Thoracic aorta (tissue), 2 donors: Measurements from ENCODE around the gene CES4A. TPM values are rescaled to one million over a fixed set of nuclear protein-coding genes. Genes with fewer than 3 reads are reported as not detected.

Experiments used
- ATAC-seq: fragments of 150-250 bp; one replicate; pipeline ENCODE4 v1.8.0; 2017; ENCODE audit warnings: low read depth; ENCODE audit not compliant: insufficient number of reproducible peaks, low FRiP score
- DNase-seq: peaks from one replicate; pipeline ENCODE4 v3.0.0-alpha.2; 2020; ENCODE audit warnings: low spot score
- H3K27ac ChIP-seq, 2 donors: fragments of 200-600 bp; sonication (generic); 1 replicate in 1 of 2; 2 replicates in 1 of 2; pipeline ENCODE4 v1.5.1; 2016; ENCODE audit warnings: mild to moderate bottlenecking in 2 of 2, moderate library complexity in 2 of 2
- H3K27me3 ChIP-seq: fragments of 200-600 bp; sonication (generic); replicated peaks from 2 replicates; pipeline ENCODE4 v1.6.0; 2016; ENCODE audit warnings: mild to moderate bottlenecking; ENCODE audit not compliant: insufficient read depth
- H3K36me3 ChIP-seq: fragments of 200-600 bp; sonication (generic); one replicate; pipeline ENCODE4 v1.5.1; 2016
- H3K4me1 ChIP-seq, 2 donors: fragments of 200-600 bp; sonication (generic); 1 replicate in 1 of 2; 2 replicates in 1 of 2; pipeline versions ENCODE4 v1.5.1 to v1.6.0; 2016; ENCODE audit warnings: low read depth in 2 of 2, mild to moderate bottlenecking in 1 of 2; ENCODE audit not compliant: control insufficient read depth in 1 of 2
- H3K4me3 ChIP-seq: fragments of 200-600 bp; sonication (generic); 2 replicates; pipeline ENCODE4 v1.5.1; 2016; ENCODE audit warnings: mild to moderate bottlenecking
- H3K9me3 ChIP-seq: fragments of 200-600 bp; sonication (generic); 2 replicates; pipeline ENCODE4 v1.5.1; 2016
- CTCF ChIP-seq: fragments of 200-600 bp; sonication (generic); IDR thresholded peaks from one replicate; pipeline ENCODE4 v1.5.1; 2019; ENCODE audit warnings: antibody characterized with exemption
- total RNA-seq, 2 donors: library from RNA; depleted of rRNA; stranded (reverse); fragments of >200 nt; gene quantifications; one replicate each; pipeline versions ENCODE4 v1.1.0 to v1.2.3, GENCODE V29; 2016

Gene CES4A
- total RNA-seq, 2 donors from 2014 or later, result 7.4 to 9.5 TPM

GRCh38 chr16:67000384-67001351 is 12.3 kb downstream of the CES4A start:
- H3K36me3 ChIP-seq, result no peaks in the 10 kb centered on the region
- H3K9me3 ChIP-seq, result no peaks in the 10 kb centered on the region
- peak overlapping the region; percentile 31 to 69 for H3K27ac ChIP-seq
- H3K4me1 ChIP-seq, result peaks cover 14 to 38% of the 10 kb centered on the region in 2 donors
- DNase-seq, result no peak
- ATAC-seq, result no peak
- no peak for TF ChIP-seq CTCF
- peak overlapping the region; percentile 71 for H3K4me3 ChIP-seq
- no peaks in the 10 kb centered on the region for H3K27me3 ChIP-seq

GRCh38 chr16:67001726-67002125 is 13.3 kb downstream of the CES4A start:
- no peaks in the 10 kb centered on the region for H3K9me3 ChIP-seq
- no peak overlapping the region for H3K27ac ChIP-seq
- peaks cover 10 to 29% of the 10 kb centered on the region in 2 donors for H3K4me1 ChIP-seq
- no peak for TF ChIP-seq CTCF
- no peak for DNase-seq
- H3K4me3 ChIP-seq, result no peak overlapping the region
- H3K36me3 ChIP-seq, result no peaks in the 10 kb centered on the region
- no peak for ATAC-seq
- H3K27me3 ChIP-seq, result no peaks in the 10 kb centered on the region

DNA sequence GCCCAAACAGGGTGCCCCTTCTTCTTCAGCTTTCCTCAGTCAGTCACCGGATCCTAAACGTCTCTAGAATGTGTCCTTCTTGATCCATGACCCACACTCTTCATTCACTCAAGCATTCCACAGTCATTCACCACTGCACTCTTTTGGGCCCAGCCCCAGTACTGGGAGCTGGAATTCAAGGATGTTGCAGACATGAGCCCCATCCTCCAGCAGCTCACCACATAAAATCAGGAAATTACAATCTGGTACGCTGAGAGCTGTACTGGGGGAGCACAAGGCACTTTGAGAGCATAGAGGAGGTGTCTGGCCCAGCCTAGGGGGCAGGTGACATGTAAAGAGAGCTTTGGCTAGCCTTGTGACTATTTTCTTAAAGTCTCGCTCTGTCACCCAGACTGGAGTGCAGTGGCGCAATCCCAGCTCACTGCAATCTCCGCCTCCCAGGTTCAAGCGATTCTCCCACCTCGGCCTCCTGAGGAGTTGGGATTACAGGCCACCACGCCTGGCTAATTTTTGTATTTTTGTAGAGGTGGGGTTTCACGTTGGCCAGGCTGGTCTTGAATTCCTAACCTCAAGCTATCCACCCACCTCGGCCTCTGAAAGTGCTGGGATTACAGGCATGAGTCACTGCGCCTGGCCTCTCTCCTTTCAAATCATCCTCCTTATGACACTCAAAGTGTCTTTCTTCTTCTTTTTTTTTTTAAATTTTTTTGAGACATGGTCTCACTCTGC is 18.7 kb downstream of the CES4A start:
- DNase-seq (no peak), ATAC-seq (no peak)
- Histone ChIP-seq H3K4me1 (no peaks in the 10 kb centered on the region), H3K9me3 (no peaks in the 10 kb centered on the region), H3K27ac (no peak overlapping the region), H3K4me3 (no peak overlapping the region), H3K36me3 (no peaks in the 10 kb centered on the region), H3K27me3 (no peaks in the 10 kb centered on the region)
- TF ChIP-seq CTCF, result no peak

DNA sequence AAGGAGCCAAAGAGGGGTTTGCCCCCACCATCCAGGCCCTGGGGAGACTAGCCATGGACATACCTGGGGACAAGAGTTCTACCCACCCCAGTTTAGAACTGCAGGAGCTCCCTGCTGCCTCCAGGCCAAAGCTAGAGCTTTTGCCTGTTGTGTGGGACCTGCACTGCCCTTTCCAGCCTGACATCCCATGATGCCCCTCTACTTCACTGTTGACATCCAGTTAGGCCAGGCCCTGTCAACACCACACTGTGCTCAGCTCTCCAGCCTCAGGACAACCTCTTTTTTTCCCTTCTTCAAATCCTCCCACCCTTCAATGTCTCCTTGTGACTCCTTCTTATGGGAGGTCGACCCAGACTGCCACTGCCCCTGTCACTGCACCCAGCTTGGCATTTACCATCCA is 20.8 kb downstream of the CES4A start:
- H3K27ac ChIP-seq, result no peak overlapping the region
- no peak for ATAC-seq
- H3K4me1 ChIP-seq, result peaks cover 5 to 11% of the 10 kb centered on the region in 2 donors
- H3K9me3 ChIP-seq, result no peaks in the 10 kb centered on the region
- DNase-seq, result no peak
- TF ChIP-seq CTCF, result no peak
- no peaks in the 10 kb centered on the region for H3K27me3 ChIP-seq
- no peaks in the 10 kb centered on the region for H3K36me3 ChIP-seq
- H3K4me3 ChIP-seq, result no peak overlapping the region

DNA sequence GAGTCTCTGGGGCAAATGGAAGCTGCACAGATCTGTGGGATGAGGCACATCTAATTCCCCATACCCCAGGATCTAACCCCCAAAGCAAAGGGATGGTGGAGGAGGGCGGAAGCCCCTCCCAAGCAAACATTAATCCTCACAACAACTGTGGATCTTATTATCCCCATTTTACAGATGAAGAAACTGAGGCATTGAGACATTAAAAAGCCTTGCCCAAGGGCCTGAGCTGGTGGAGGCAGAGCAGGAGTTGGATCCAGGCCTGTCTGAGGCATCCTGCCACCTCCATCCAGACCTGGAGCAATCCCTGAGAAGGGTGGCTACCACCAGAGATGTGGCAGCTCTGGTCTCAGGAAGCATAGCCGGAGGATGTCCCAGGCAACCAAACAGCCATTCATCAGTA is 22.9 kb downstream of the CES4A start:
- no peak overlapping the region for H3K27ac ChIP-seq
- H3K4me3 ChIP-seq, result no peak overlapping the region
- no peaks in the 10 kb centered on the region for H3K27me3 ChIP-seq
- H3K9me3 ChIP-seq, result no peaks in the 10 kb centered on the region
- no peak for TF ChIP-seq CTCF
- DNase-seq (no peak), ATAC-seq (no peak)
- peaks cover 10 to 21% of the 10 kb centered on the region in 2 donors for H3K4me1 ChIP-seq
- H3K36me3 ChIP-seq, result no peaks in the 10 kb centered on the region
